GM19468 (cell line): Measurements from ENCODE around the gene PITPNM3.

ENCODE experiments used
- ATAC-seq: cut with Tn5 transposase; IDR thresholded peaks from one replicate; pipeline ENCODE4 v1.9.1; 2021; ENCODE audit warnings: mild to moderate bottlenecking, moderate library complexity, moderate number of reproducible peaks; ENCODE audit not compliant: unreplicated experiment; ENCODE audit errors: extremely low read depth

Gene PITPNM3

DNA sequence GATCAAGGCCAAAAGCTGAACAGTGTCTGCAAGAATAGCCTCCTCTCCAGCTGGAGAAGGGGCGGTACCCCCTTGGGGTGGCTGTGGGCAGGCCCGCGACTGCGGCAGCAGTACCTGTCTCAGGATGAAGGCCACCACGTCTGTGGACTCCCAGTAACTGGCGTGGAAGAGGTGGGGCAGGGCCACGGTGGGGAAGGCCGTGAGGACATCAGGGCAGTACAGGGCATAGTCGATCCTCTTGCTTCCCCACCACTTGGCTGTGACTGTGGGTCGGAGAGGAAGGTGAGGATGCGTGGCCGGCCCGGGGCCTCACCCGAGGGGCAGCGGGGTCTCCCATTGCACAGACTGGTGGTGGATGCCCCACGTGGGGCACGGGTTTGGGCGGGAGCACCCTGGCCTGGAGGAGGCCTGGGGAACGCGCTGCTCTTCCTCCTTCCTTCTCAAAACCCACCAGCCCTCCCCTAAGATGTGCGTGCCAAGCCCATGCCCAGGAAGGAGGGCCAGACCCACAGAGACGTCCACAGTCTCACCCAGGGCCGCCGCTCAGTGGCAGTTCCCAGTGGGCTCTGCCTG is 86.1 kb downstream of the PITPNM3 start:
- ATAC-seq = no peak

DNA sequence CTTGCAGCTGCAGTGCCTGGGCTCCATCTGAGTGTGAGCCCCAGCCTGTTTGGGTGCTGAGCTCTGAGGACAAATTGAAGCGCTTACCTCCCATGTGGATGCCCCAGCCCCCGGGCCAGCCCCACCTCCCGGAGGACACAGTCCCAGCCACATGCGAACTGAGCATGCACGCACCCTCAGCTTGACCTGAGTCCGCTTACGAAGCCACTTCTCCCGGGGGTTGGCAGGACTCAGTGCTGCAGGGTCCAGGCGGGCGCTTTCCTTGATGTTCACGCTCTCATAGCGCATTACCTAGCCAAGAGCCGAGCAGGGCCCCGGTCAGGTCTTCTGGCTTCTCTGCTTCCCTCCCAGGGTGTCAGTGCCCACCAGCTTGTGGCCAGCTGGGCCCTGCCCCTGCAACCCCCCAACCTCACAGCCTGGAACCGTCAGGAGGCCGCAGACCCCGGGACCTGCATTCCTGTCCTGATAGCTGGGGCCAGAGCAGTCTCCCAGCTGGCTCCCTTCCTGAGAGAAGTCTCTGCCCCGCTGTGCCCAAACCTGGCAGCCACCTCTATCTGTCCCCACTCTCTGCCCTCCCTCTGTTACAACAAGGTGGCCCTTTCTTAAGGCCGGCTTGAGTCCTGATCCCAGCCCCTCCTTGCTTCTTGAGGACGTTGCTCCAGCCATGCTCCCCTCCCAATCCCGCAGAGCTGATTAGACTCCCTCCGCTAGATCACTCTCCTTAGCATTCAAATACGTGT is 88.1 kb downstream of the PITPNM3 start:
- ATAC-seq = no peak

DNA sequence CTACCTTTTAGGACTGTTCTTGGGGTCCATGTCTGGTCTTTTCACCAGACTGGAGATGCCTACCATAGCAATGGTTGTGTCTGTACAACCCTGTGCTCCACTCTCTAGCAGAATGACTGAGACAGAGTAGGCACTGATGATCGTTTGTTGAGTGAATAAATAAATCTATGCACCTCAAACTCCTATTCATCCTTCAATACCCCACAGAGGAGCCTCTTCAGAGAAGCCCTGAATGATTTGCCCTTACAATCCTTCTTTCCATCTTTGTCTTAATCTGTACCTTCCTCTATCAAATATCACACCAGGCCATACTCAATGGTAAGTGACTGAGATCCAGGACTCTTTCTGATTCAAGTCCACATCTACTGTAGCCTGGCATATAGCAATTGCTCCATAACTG is 88.8 kb downstream of the PITPNM3 start:
- ATAC-seq = no peak

DNA sequence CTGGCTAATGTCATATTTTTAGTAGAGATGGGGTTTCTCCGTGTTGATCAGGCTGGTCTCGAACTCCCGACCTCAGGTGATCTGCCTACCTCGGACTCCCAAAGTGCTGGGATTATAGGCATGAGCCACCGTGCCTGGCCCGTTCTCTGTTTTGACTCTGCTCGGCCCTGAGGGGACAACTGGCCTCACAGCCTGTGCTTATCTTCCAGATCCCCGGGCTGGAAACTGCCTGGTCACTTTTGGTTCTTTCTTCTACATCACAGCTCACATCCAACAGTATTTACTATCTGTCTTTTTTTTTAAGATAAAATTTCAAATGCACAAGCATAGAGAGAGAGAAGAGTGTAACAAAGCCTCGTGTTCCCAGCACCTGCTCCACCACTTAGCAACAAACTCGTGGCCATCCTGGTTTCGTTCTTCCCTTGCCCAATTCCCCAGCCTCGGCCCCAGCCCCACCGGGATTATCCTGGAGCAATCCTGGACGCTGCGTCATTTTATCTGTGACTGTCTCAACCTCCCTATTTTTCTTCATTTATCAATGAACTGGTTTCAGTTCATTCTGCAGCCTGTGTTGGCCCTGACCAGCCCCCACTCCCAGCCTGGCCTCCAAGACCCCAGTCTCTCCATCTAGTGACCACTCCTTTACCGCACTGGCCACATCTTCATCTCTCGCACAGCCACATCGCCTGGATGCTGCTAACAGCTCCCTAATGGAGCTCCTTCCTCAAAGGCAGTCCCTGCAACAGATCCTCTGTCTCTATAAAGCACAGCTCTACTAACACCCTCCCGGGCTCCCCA is 91.0 kb downstream of the PITPNM3 start:
- no peak for ATAC-seq

DNA sequence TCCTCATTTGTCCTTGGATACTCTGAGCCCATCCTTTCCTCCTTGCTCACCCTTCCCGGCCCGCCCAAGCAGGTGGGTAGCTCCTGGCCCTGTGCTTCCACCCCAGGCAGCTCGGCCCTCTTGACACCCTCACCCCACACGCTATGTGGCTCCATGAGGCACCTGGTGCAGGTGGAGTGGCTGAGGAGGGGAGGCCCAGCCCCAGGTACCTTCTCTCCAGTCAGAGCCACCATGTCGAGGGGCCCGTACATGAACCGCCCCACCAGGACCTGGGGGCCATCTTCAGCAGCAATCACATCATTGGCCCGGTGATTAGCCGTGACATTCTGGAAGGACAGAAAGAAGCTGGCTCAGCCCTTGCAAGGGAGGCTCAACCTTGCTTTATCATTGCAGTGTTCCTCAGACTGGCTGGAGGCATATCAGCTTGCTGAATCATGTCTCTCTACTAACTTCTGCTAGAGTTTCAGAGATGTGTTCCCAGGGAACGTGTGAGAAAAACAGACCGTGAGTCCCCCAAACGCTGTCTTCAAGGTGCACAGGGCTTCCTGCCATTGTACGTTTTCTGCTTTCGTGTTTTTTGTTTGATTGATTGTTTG is 91.8 kb downstream of the PITPNM3 start:
- ATAC-seq = no peak

DNA sequence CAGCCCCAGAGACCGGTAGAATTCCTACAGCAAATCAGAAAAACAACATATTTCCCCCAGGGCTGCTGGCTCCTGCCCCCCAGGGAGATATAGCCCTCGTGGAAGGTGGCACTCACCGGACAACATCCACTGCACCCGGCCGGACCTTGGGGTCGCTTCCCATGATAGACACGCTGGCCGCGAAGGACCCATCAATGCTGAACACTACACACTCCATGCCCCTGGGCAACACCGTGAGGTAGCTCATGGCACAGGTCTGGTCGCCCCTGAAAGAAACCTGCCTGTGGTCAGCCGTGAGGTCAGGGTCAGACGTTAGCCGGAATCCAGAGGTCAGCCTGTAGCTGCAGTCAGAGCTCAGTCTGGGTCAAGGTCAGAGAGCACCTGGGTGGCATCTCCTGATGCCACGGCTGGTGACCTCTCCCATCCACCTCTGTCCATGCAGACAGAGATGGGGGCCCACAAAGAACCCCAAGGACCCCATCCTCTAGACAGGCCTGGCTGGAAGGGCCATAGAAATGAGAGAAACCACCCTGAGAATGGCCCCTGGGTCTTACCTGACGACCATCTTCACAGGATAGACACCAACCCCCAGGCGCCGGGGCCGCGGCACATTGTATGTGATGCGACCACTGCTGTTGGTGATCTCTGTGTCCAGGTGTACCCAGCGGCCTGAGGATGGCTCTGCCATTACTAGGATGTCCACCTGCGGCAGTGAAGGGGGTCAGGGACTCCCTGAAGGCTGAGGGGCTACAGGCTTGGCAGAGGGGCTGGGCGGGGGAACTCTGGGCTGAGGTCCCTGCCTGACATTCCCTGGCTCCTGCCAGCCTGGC is 92.5 kb downstream of the PITPNM3 start:
- ATAC-seq = no peak

DNA sequence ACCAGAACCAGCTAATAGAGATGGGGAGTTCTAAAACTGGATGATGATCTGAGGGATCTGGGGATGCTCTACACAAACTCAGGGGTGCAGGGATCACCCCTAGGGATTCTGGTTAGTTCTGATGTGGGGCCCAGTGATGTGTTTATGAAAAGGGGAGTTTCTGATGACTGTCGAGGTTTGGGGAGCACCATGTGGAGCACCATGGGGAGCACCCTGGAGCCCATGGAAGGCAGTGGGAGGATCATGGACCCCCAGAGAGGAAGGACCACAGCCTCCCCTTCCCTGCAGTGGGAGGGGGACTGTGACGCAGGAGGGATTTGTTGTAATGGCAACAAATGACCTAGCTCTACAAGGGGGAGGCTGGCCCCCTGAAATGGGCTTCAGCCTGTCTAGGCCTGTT is 93.7 kb downstream of the PITPNM3 start:
- ATAC-seq = no peak

DNA sequence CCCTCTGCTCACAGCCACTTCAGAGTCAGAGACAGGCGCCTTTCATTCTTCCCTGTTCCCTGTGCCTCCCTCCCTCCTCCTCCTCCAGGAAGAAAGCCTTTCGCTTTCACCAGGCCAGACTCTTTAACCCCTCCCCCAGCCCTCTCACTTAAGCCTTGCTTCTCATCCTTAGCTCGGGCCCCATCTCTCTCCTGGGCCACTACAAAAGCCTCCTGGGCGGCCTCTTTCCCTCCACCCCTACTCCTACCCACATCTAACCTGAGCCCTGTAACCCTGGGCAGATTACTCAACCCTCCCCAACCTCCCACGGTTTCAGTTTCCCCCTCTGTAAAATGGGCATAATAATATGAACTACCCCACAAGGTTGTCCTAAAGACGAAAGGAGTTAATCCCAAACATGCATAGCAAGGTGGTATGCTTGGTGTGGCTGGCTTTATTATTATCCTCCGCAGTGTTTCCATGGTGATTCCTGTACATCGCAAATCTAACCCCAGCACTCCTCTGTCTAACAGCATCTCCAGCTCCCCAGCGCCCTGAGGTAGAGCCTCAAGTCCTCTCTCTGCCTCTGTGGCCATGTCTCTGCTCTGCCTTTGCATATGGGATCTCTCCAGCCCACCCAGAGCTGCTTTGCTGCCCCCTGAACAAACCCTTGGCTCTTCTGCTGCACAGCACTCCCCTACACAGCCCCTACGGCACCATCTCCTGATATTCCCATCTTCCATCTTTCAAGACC is 94.4 kb downstream of the PITPNM3 start:
- no peak for ATAC-seq

DNA sequence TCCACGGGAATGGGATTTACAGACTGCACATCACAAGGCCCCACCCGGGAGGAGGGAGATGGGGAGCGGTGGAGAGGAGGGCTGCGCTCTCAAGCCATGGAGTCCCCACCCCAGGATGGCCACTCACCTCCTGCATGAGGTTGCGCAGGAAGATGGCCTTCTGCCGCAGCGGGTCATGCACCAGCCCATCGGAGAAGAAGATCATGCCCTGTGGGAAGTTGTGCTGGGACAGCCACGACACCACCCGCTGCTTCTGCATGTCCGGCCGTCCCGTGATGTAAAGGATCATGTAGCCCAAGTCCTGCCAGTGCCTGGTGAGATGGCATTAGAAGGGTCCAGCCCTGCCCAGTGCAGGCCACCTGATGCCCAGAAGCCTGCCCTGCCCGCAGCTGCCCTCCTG is 95.1 kb downstream of the PITPNM3 start:
- ATAC-seq = no peak

DNA sequence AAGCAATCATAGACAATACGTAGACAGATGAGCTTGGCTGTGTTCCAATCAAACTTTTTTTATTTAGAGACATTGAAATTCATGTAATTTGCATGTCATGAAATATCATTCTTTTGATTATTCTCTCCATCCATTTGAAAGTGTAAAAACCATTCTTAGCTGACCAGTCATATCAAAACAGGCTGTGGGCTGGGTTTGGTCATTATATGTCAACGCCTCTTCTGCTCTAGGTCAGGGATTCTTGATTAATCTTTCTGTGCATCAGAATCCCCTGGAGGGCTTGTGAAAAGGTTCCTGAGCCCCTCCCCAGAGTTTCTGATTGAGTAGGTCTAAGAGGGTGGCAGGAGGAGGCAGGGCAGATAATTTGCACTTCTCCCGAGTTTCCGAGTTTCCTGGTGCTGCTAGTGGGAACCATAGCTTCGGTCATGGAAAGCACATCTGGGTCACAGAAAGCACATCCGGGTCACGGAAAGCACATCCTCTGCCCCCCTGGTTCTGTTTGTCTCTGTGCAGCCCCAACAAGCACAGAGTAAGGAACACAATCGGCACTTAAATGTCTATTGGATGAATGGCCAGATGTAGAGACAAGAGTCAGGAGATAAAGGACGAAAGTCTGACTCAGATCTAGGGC is 95.7 kb downstream of the PITPNM3 start:
- ATAC-seq = no peak

DNA sequence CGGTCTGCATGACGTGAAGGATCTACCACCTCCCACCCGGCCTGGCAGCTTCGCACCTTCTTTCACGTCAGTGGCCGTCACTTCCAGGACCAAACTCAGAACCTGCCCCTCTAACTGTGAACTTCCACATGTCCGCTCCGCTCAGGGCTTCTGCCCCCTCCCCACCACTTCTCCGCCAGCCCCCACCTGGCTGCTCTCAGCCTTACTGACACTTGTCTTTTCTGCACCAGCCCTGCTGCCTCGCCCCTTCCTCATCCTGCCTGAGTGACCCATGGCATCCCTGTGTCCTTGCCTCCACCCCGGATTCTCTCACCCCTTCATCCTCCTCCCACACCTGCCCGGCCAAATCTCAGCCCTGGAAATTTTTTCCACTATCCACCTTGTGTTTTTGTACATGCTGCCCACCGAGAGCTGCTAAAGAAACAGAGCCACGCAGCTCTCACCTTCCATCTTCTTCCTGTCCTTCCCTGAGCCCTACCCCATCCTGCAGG is 97.8 kb downstream of the PITPNM3 start:
- no peak for ATAC-seq

DNA sequence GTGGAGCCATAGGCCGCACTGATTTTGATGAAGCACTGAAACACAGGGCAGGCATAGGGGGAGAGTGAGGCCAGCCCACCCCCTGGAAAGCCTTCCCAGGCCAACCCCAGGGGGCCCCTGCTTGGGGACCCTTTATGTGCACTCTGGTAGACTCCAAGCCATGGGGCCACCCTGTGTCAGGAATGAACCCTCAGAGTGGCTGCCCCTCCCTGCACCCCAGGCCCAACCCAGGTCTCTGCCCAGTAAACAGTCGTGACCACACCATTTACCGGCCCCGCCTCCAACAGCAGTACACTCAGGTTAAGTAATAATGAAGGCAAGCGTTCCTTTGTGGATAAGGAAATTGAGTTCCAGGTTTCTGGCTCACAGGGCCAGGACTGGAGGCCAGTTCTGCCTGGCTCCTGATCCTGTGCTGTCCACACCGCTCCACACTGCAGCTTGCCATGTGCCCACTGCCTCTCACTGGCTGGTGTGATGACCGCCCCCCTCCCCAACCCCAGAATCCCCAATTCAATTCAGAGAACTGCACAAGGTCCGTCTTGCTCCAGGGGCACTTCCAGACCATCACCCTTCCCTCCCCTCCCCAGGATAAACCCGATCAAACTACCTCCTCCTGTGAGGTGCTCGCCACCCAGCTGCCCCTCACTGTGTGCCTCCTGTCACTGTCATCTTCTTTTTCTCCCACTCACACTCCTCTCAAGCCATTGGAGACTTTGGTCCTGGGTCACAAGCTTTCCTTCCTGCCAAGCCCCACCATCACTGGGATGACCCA is 98.5 kb downstream of the PITPNM3 start:
- ATAC-seq = no peak

DNA sequence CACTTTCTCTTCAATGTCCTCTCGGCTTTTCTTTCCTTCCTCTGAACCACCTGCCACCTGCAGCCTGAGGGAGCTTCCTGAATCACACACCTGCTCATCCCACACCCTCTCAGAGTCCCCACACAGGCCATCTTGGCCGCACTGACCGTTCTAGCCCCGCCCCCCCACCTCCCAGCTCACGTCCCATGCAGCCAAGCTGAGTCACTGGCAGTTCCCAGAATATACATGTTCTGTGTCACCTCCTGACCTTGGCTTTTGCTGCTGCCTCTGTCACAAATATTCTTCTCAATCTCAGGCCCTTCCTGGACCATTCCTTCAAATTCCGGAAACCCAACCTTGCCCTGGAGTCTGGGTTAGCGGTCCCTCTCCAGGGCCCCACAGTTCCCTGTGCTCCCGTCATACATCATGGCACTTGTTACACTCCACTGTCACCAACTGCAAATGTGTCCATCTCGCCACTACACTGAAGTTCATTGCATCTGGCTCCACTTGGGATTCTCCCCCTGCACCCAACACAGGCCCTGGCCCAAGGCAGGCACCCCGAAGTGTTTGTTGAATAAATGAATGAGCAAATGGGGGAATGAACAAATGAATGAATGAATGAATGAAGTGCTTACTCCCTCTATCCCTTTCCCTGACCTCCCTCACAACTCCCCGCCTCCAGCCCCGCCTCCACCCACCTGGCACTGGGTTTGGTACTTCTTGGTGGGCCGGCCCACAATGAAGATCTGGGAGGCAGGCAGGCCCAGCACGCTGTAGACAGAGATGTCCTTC is 99.3 kb downstream of the PITPNM3 start:
- no peak for ATAC-seq

DNA sequence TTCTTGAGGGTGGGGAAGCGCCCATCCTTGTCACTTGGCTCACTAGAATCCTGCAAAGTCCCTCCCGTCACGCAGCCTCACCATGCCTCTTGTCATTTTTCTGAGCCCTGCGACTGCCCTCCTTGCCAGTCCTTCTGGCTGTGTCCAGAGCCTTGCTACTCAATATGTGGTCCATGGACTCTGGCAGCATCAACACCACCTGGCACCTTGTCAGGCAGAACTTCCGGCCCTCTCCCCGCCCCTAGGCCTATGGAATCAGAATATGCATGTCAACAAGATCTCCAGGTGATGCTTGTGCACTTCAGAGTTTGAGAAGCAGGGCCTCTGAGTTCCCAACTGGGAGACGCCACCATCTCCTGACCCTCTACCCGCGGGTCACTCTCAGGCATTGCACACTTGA is 100.0 kb downstream of the PITPNM3 start:
- no peak for ATAC-seq

DNA sequence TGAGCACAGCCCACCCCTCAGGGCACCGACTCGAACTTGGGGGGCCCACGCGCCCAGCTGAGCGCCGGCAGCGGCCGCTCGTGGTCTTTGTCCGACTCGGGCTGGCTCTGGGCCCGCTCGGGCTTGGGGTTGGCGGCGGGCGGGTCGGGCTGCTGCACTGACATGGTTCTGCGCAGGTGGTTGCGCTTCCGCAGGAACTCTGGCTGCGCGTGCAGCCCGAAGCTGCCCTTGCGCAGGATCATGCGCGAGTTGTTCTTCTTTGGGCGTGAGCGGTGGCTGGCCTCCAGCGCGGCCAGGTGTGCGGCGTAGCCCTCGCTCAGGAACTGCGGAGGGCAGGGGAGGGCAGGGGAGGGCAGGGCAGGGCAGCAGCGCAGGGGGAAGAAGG is 101.0 kb downstream of the PITPNM3 start:
- ATAC-seq = no peak

DNA sequence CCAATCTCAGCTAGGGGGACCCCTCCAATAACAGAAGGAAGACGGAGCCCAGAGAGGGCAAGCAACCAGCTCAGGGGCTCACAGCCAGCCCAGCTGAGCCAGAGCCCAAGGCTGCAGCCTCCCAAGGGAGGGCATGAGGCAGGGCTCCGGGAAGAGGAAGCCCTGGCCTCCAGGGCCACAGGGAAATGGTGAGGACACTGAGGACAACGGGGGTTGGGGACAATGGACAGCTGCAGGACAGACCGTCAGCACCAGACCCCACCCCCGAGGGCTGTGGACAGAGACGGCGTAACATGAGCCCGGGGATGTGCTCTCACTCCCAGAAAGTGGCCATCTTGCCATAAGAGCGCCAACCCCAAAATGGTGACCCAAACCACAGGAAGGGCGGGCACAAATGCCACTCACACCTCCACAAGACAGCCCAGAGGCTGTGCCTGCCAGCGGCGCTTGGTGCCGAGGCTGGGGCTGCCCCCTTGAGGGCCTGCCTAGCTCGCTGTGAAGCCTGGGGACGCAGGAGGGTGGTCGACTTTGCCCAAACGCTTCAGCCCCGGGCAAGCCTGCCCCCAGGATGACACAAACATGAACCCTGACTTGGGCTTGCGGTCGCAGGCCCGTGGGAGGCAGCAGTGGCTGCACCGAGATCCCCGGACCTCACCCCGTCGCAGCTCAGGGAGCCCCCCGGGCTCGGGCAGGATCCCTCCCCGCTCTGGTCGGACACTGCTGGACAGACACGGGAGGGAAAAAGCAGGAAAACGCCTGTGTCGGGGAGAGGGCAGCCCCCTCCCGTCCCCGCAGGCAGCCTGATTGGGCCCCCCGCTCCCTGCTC is 101.6 kb downstream of the PITPNM3 start:
- ATAC-seq = no peak
